ENCODE data around the gene IPO7. TPM values are rescaled to one million over a fixed set of nuclear protein-coding genes. Genes with fewer than 3 reads are reported as not detected.

IPO7 gene
- total and polyA plus RNA-seq, 2 of the 13 experiments (the other 11 are each of a cell fraction or from before 2014, with no cell fraction given) = 59.4 to 98.4 TPM

GRCh38 chr11:9494316-9494715 is 109.9 kb downstream of the IPO7 start (continued):
- no peak for TF ChIP-seq REST (IDR thresholded peaks at IDR 0.05; ENCODE audit: borderline replicate concordance in 1 of 2, low read depth in 1 of 2, low read length in 2 of 2)
- TF ChIP-seq ZNF331 (CRISPR knock-in tag; IDR thresholded peaks at IDR 0.05) = no peak
- no peak for TF ChIP-seq ZFP37 (CRISPR knock-in tag; IDR thresholded peaks at IDR 0.05; ENCODE audit: borderline replicate concordance)
- TF ChIP-seq ZNF468 (CRISPR knock-in tag; IDR thresholded peaks at IDR 0.05) = no peak
- no peak for TF ChIP-seq ARID5B (CRISPR knock-in tag; IDR thresholded peaks at IDR 0.05)
- TF ChIP-seq ZNF546 (CRISPR knock-in tag; conservative IDR thresholded peaks at IDR 0.05) = no peak
- no peak for TF ChIP-seq AHR (CRISPR knock-in tag; IDR thresholded peaks at IDR 0.05)

Measured in HepG2 (cell line).